Fibroblast of lung (primary cell): Measurements from ENCODE around the gene HGF.

Source experiments
- EZH2 ChIP-seq: IDR thresholded peaks from 2 replicates; pipeline ENCODE4 v1.5.1; 2012; ENCODE audit warnings: low read length, control low read depth, mild to moderate bottlenecking; ENCODE audit errors: missing control alignments
- TF ChIP-seq, protein P1 (sequence below), 2 donors: IDR thresholded peaks in 1 of 2; conservative IDR thresholded peaks in 1 of 2; 1 replicate in 1 of 2; 2 replicates in 1 of 2; pipeline ENCODE4 v1.5.1; 2011 to 2012; ENCODE audit warnings: low read length in 2 of 2, control low read depth in 1 of 2, inconsistent platforms in 1 of 2, low read depth in 1 of 2, mild to moderate bottlenecking in 1 of 2

DNA sequence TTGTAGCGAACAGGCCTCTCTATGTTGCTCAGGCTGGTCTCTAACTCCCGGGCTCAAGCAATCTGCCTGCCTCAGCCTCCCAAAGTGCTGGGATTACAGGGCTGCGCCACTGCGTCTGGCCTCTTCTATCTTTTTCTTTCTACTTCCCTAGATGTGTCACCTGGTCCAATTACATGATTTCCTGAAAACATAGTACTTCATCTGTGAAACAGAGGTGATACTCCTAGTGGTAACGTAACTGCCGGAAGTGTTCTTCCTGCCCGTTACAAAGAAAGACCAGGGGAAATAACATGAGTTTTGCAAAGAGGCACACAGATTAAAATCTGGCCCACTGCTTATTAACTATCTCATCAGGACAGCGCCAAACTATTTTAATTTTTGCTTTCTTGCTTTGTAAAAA is 18.4 kb upstream of the HGF start:
- TF ChIP-seq, protein P1, sequence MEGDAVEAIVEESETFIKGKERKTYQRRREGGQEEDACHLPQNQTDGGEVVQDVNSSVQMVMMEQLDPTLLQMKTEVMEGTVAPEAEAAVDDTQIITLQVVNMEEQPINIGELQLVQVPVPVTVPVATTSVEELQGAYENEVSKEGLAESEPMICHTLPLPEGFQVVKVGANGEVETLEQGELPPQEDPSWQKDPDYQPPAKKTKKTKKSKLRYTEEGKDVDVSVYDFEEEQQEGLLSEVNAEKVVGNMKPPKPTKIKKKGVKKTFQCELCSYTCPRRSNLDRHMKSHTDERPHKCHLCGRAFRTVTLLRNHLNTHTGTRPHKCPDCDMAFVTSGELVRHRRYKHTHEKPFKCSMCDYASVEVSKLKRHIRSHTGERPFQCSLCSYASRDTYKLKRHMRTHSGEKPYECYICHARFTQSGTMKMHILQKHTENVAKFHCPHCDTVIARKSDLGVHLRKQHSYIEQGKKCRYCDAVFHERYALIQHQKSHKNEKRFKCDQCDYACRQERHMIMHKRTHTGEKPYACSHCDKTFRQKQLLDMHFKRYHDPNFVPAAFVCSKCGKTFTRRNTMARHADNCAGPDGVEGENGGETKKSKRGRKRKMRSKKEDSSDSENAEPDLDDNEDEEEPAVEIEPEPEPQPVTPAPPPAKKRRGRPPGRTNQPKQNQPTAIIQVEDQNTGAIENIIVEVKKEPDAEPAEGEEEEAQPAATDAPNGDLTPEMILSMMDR (conservative IDR thresholded peaks at IDR 0.05 in 1 of 2, IDR thresholded peaks at IDR 0.05 in 1 of 2; ENCODE audit: low read depth in 1 of 2, low read length in 2 of 2): no peak
- TF ChIP-seq EZH2: no peak
